Adrenal gland (tissue), 12 donors: Measurements from ENCODE around the gene VPS39. TPM values are rescaled to one million over a fixed set of nuclear protein-coding genes. Genes with fewer than 3 reads are reported as not detected.
A peak's percentile ranks its signal among the peaks of the same experiment; 100 is the strongest.

Experiments
- DNase-seq, 7 donors: peaks; one replicate each; pipeline ENCODE4 v3.0.0-alpha.2; 2019 to 2020
- H3K27ac ChIP-seq, 5 donors: fragments of 200-600 bp; sonication (generic) in 4 of 5; 1 replicate in 3 of 5; 2 replicates in 2 of 5; pipeline versions ENCODE4 v1.5.1 to v1.8.0; 2016 to 2020; ENCODE audit warnings: mild to moderate bottlenecking in 1 of 5
- H3K27me3 ChIP-seq: fragments of 200-600 bp; 2 replicates; pipeline ENCODE4 v1.8.0; 2021
- H3K36me3 ChIP-seq, 2 donors: fragments of 200-600 bp; replicated peaks in 1 of 2; 1 replicate in 1 of 2; 2 replicates in 1 of 2; pipeline versions ENCODE4 v1.5.1 to v1.8.0; 2018 to 2022
- H3K4me1 ChIP-seq, 2 donors: fragments of 200-600 bp; replicated peaks in 1 of 2; 1 replicate in 1 of 2; 2 replicates in 1 of 2; pipeline versions ENCODE4 v1.5.1 to v1.8.0; 2018 to 2021
- H3K4me3 ChIP-seq, 4 donors: fragments of 200-600 bp; sonication (generic) in 3 of 4; one replicate each; pipeline ENCODE4 v1.5.1; 2016 to 2018
- H3K9me3 ChIP-seq, 3 donors: fragments of 200-600 bp; sonication (generic) in 1 of 3; replicated peaks in 1 of 3; 1 replicate in 2 of 3; 2 replicates in 1 of 3; pipeline versions ENCODE4 v1.5.1 to v1.8.0; 2016 to 2021
- POLR2A ChIP-seq, 2 donors: fragments of 450-650 bp; IDR thresholded peaks; one replicate each; pipeline ENCODE4 v1.6.1; 2017; ENCODE audit warnings: antibody characterized with exemption in 2 of 2, mild to moderate bottlenecking in 2 of 2, moderate library complexity in 1 of 2
- WGBS, 4 donors: extraction: QIAGEN DNeasy Blood & Tissue Kit in 2 of 4; methylation state at CpG; one replicate each; pipeline versions ENCODE4 v1.1.5 to v1.1.7; 2013 to 2017; 5-methylcytosine and 5-hydroxymethylcytosine counted together
- intact Hi-C, 2 donors: fragments of 100-400 bp; cut with DNase I; formaldehyde crosslinking; loops; one replicate each; pipeline versions ENCODE4 v1.14.1 to v1.15.0; 2022 to 2023
- polyA plus RNA-seq, 3 donors: library from polyadenylated mRNA; stranded (reverse); fragments of 200-250 nt in 2 of 3; fragments of 350-450 nt in 1 of 3; fragmentation: Illumina TruSeq in 1 of 3; extraction: RNeasy Lipid Tissue Mini Kit (QIAGEN cat#74804) in 1 of 3; gene quantifications; one replicate each; pipeline ENCODE4 v1.2.3, GENCODE V29; 2013 to 2014
- total RNA-seq, 9 donors: library from RNA; depleted of rRNA in 4 of 9; stranded (reverse); fragments of >200 nt in 4 of 9; fragments of 120-200 nt in 1 of 9; fragmentation: NEBNext Ultra II Directional in 1 of 9; extraction: Animal tissue kit (Norgen Biotek cat#: 25700) in 1 of 9; gene quantifications; one replicate each; pipeline versions ENCODE4 v1.1.0 to v1.2.4, GENCODE V29; 2013 to 2023
- TF ChIP-seq, protein P1 (sequence below), 6 experiments: fragments of 450-650 bp in 4 of 6; fragments of 200-600 bp in 2 of 6; sonication (generic) in 1 of 6; IDR thresholded peaks; 1 replicate in 5 of 6; 2 replicates in 1 of 6; pipeline versions ENCODE4 v1.5.1 to v1.8.0; 2016 to 2021; ENCODE audit warnings: antibody characterized with exemption in 6 of 6, mild to moderate bottlenecking in 2 of 6, moderate library complexity in 1 of 6
- donor health status: healthy with polysubstance abuse.
- donor health status: Bipolar disorder and iron deficiency.
- donor health status: DM: yes; HTN: yes; CAD: no.
- donor health status: DM: no; HTN: no; CAD: no.
- donor health status: DM: no; HTN: no; CAD: no.
- donor health status: DM: yes; HTN: yes; CAD: no.

The VPS39 gene
- total and polyA plus RNA-seq, 12 donors, result 42.4 to 159 (median 70.4) TPM

DNA sequence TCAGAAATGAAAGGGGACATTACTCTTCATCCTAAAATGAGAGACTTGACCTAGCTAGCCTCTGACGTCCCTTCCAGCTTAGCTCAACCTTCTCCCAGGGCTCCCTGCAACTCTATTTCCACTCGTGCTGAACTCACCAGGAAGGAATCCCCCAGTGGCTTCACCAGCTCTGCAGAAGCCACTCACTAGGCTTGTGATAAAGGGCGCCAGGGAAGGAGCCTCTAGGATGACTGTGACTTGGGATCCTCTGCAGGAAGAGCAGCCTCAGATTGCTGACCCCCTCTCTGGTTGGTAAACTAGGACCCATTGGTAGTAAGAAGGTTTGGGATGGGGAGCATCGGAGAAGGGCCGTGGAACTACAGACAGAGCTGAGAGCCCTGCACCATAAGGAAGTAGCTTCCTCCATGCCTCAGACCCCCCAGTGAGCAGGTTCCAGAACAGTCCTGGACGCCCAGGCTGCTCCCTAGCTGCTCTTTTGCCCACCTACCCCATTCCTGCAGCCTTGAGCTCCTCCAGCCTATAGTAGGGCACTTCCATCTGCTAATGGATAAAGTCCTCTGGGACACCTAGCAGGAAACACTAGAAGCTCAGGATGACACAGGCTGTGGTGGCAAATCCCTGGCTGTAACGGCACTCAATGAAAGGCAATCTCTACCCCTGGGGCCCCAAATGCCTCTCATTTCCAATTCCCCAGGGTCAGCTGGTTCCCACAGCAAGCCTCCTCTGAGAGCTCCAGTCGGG, 77.7 kb downstream of the VPS39 start:
- H3K36me3 ChIP-seq, result no peaks in the 10 kb centered on the region
- H3K27me3 ChIP-seq, result peaks cover 13% of the 10 kb centered on the region
- no peak for TF ChIP-seq POLR2A (IDR thresholded peaks at IDR 0.05)
- TF ChIP-seq, protein P1, sequence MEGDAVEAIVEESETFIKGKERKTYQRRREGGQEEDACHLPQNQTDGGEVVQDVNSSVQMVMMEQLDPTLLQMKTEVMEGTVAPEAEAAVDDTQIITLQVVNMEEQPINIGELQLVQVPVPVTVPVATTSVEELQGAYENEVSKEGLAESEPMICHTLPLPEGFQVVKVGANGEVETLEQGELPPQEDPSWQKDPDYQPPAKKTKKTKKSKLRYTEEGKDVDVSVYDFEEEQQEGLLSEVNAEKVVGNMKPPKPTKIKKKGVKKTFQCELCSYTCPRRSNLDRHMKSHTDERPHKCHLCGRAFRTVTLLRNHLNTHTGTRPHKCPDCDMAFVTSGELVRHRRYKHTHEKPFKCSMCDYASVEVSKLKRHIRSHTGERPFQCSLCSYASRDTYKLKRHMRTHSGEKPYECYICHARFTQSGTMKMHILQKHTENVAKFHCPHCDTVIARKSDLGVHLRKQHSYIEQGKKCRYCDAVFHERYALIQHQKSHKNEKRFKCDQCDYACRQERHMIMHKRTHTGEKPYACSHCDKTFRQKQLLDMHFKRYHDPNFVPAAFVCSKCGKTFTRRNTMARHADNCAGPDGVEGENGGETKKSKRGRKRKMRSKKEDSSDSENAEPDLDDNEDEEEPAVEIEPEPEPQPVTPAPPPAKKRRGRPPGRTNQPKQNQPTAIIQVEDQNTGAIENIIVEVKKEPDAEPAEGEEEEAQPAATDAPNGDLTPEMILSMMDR (IDR thresholded peaks at IDR 0.05), result no peak
- DNase-seq, result peak in 1 of 7 donors; percentile 21
- no peak overlapping the region for H3K4me3 ChIP-seq
- no peaks in the 10 kb centered on the region for H3K9me3 ChIP-seq
- H3K27ac ChIP-seq, result no peak overlapping the region
- intact Hi-C loops, result no loop called here
- 62 to 71% (median 69%) methylated on average over 6 to 8 of the region's 8 CpGs for WGBS, 4 donors
- no peaks in the 10 kb centered on the region for H3K4me1 ChIP-seq

- WGBS, 4 donors, result 70 to 89% (median 78%) methylated on average over 2 of the region's 2 CpGs
- intact Hi-C loops, result no loop called here
Measured at GRCh38 chr15:42129364-42129763, 78.7 kb downstream of the VPS39 start.

DNA sequence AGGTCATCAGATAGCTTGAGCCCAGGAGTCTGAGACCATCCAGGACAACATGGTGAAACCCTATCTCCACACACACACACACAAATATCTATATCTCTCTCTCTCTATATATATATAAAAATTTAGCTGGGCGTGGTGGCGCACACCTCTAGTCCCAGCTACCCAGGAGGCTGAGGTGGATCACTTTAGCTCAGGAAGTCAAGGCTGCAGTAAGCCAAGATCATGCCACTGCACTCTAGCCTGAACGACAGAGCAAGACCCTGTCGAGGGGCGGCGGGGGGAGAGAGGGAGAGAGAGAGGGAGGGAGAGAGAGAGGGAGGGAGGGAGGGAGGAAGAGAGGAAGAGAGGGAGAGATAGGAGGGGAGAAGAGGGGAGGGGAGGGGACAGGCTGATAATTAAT, 79.6 kb downstream of the VPS39 start:
- no peak for TF ChIP-seq POLR2A (IDR thresholded peaks at IDR 0.05)
- TF ChIP-seq, protein P1 (IDR thresholded peaks at IDR 0.05), result no peak
- H3K36me3 ChIP-seq, result no peaks in the 10 kb centered on the region
- peak in 1 of 7 donors; percentile 11 for DNase-seq
- intact Hi-C loops, result no loop called here
- no peaks in the 10 kb centered on the region for H3K4me1 ChIP-seq
- H3K4me3 ChIP-seq, result no peak overlapping the region
- H3K27ac ChIP-seq, result no peak overlapping the region
- WGBS, 4 donors, result 59 to 68% (median 67%) methylated on average over 5 to 6 of the region's 6 CpGs
- no peaks in the 10 kb centered on the region for H3K9me3 ChIP-seq
- peaks cover 13% of the 10 kb centered on the region for H3K27me3 ChIP-seq

More at GRCh38 chr15:42129364-42129763, 78.7 kb downstream of the VPS39 start:
- no peaks in the 10 kb centered on the region for H3K4me1 ChIP-seq
- no peaks in the 10 kb centered on the region for H3K9me3 ChIP-seq
- no peak overlapping the region for H3K27ac ChIP-seq
- no peak for TF ChIP-seq POLR2A (IDR thresholded peaks at IDR 0.05)
- TF ChIP-seq, protein P1 (IDR thresholded peaks at IDR 0.05), result no peak
- no peak overlapping the region for H3K4me3 ChIP-seq
- no peak for DNase-seq
- H3K27me3 ChIP-seq, result peaks cover 13% of the 10 kb centered on the region
- H3K36me3 ChIP-seq, result no peaks in the 10 kb centered on the region

DNA sequence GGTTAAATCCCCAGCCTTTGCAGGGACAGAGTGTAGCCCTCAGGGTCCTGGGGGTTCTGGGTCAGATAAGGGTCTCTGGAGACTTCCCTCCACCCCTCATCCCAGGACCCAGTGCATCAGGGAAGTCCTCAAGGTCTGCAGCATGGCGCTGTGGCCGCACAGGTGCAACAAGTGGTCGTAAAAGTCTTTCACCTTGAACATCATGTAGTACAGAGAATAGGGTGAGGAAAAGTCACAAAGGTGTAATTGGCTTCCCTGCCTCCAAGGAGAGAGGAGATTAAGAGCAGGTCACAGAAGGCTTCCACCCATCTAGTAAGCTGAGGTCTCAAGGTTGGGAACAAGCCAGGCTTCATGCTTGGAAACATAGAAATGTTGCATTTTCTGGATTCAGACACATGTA, 84.6 kb downstream of the VPS39 start:
- H3K27me3 ChIP-seq, result no peaks in the 10 kb centered on the region
- no peaks in the 10 kb centered on the region for H3K4me1 ChIP-seq
- H3K27ac ChIP-seq, result no peak overlapping the region
- H3K9me3 ChIP-seq, result no peaks in the 10 kb centered on the region
- DNase-seq, result no peak
- intact Hi-C loops, result no loop called here
- H3K4me3 ChIP-seq, result no peak overlapping the region
- H3K36me3 ChIP-seq, result no peaks in the 10 kb centered on the region
- TF ChIP-seq, protein P1 (IDR thresholded peaks at IDR 0.05), result no peak
- TF ChIP-seq POLR2A (IDR thresholded peaks at IDR 0.05), result no peak
- WGBS, 4 donors, result 83 to 88% (median 87%) methylated on average over 3 of the region's 3 CpGs
